Esophagus squamous epithelium (tissue), 4 donors: ENCODE results near the gene LRRC2.

ENCODE experiments used
- POLR2A ChIP-seq, 4 donors: fragments of 450-650 bp; IDR thresholded peaks; one replicate each; pipeline ENCODE4 v1.6.1; 2017; ENCODE audit warnings: antibody characterized with exemption in 4 of 4, mild to moderate bottlenecking in 4 of 4, moderate library complexity in 3 of 4
- TF ChIP-seq, protein P1 (sequence below), 6 experiments: fragments of 450-650 bp in 4 of 6; fragments of 200-600 bp in 2 of 6; sonication (generic) in 2 of 6; IDR thresholded peaks; one replicate each; pipeline ENCODE4 v1.5.1; 2016 to 2019; ENCODE audit warnings: antibody characterized with exemption in 6 of 6, mild to moderate bottlenecking in 4 of 6, moderate library complexity in 4 of 6

DNA sequence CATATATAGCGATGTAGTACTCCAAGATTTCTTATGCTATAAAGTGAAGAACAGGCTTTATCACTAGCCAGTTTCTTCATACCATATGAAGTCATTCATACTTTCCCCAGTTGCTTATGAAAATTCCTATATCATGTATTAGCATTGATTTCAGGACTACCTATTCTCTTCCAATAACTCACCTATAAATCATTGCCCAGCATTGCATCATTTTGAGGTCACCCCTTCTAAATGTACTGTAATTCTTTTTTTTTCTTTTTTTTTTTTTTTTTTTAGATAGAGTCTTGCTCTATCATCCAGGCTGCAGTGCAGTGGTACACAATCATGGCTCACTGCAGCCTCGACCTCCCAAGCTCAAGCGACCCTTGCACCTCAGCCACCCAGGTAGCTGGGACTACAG, 41.3 kb downstream of the LRRC2 start:
- TF ChIP-seq, protein P1, sequence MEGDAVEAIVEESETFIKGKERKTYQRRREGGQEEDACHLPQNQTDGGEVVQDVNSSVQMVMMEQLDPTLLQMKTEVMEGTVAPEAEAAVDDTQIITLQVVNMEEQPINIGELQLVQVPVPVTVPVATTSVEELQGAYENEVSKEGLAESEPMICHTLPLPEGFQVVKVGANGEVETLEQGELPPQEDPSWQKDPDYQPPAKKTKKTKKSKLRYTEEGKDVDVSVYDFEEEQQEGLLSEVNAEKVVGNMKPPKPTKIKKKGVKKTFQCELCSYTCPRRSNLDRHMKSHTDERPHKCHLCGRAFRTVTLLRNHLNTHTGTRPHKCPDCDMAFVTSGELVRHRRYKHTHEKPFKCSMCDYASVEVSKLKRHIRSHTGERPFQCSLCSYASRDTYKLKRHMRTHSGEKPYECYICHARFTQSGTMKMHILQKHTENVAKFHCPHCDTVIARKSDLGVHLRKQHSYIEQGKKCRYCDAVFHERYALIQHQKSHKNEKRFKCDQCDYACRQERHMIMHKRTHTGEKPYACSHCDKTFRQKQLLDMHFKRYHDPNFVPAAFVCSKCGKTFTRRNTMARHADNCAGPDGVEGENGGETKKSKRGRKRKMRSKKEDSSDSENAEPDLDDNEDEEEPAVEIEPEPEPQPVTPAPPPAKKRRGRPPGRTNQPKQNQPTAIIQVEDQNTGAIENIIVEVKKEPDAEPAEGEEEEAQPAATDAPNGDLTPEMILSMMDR (IDR thresholded peaks at IDR 0.05) = no peak
- no peak for TF ChIP-seq POLR2A (IDR thresholded peaks at IDR 0.05)
